HepG2 (cell line): ENCODE measurements around the gene PNPLA2. TPM values are rescaled to one million over a fixed set of nuclear protein-coding genes. Genes with fewer than 3 reads are reported as not detected.
A peak's percentile ranks its signal among the peaks of the same experiment; 100 is the strongest.

Experiments used
- ADNP ChIP-seq: sonication (generic); formaldehyde crosslinking; IDR thresholded peaks from 2 replicates; pipeline ENCODE4 v1.4.0; 2020; ENCODE audit warnings: missing genetic modification reagents
- CBX2 ChIP-seq, 2 experiments: fragments of 200-600 bp in 1 of 2; sonication (generic); formaldehyde crosslinking in 1 of 2; IDR thresholded peaks; 2 replicates each; pipeline versions ENCODE4 v1.7.0 to v1.8.1; 2018 to 2022; ENCODE audit warnings: low read depth in 2 of 2, low read length in 1 of 2, mild to moderate bottlenecking in 1 of 2, missing genetic modification reagents in 1 of 2
- CCAR2 ChIP-seq: fragments of 200-400 bp; formaldehyde crosslinking; optimal IDR thresholded peaks from 2 replicates; pipeline ENCODE3; 2018; ENCODE audit warnings: low read depth, mild to moderate bottlenecking, low read length, moderate library complexity
- CHCHD3 ChIP-seq: sonication (generic); formaldehyde crosslinking; IDR thresholded peaks from 2 replicates; pipeline ENCODE4 v1.8.0; 2022; ENCODE audit warnings: mild to moderate bottlenecking, missing genetic modification reagents, moderate library complexity
- FIP1L1 ChIP-seq: fragments of 200-400 bp; formaldehyde crosslinking; IDR thresholded peaks from 2 replicates; pipeline ENCODE4 v1.6.1; 2018; ENCODE audit warnings: low read depth, mild to moderate bottlenecking, low read length, moderate library complexity, borderline replicate concordance; ENCODE audit not compliant: insufficient read depth
- HNF4G ChIP-seq, 2 experiments: sonication (generic) in 1 of 2; formaldehyde crosslinking in 1 of 2; IDR thresholded peaks; 2 replicates each; pipeline versions ENCODE4 v1.4.0 to v1.6.1; 2011 to 2020; ENCODE audit warnings: borderline replicate concordance in 2 of 2, low read depth in 2 of 2, mild to moderate bottlenecking in 2 of 2, low read length in 1 of 2, missing genetic modification reagents in 1 of 2, moderate library complexity in 1 of 2
- NR3C1 ChIP-seq: sonication (generic); formaldehyde crosslinking; IDR thresholded peaks from 2 replicates; pipeline ENCODE4 v1.4.0; 2020; ENCODE audit warnings: missing genetic modification reagents
- POLR2G ChIP-seq: fragments of 200-400 bp; formaldehyde crosslinking; IDR thresholded peaks from 2 replicates; pipeline ENCODE4 v1.6.1; 2018; ENCODE audit warnings: mild to moderate bottlenecking, low read depth, low read length, moderate library complexity
- RXRA ChIP-seq: sonication (generic); formaldehyde crosslinking; IDR thresholded peaks from 2 replicates; pipeline ENCODE4 v1.5.1; 2020; ENCODE audit warnings: missing genetic modification reagents
- SAP130 ChIP-seq: IDR thresholded peaks from 2 replicates; pipeline ENCODE4 v1.6.1; 2016; ENCODE audit warnings: low read depth
- TARDBP ChIP-seq: sonication (generic); formaldehyde crosslinking; IDR thresholded peaks from 2 replicates; pipeline ENCODE4 v1.8.0; 2022; ENCODE audit warnings: mild to moderate bottlenecking, missing genetic modification reagents
- TFAP4 ChIP-seq: sonication (generic); IDR thresholded peaks from 2 replicates; pipeline ENCODE4 v1.6.1; 2016; ENCODE audit warnings: low read depth, borderline replicate concordance
- ZBTB33 ChIP-seq: sonication (generic); formaldehyde crosslinking; IDR thresholded peaks from 2 replicates; pipeline ENCODE4 v1.4.0; 2020; ENCODE audit warnings: missing genetic modification reagents
- ZKSCAN5 ChIP-seq: sonication (generic); formaldehyde crosslinking; IDR thresholded peaks from 2 replicates; pipeline ENCODE4 v1.5.1; 2020; ENCODE audit warnings: mild to moderate bottlenecking, missing genetic modification reagents
- ZNF101 ChIP-seq: sonication (generic); formaldehyde crosslinking; IDR thresholded peaks from 2 replicates; pipeline ENCODE4 v1.4.0; 2020; ENCODE audit warnings: mild to moderate bottlenecking, low read depth, missing genetic modification reagents, borderline replicate concordance
- ZNF121 ChIP-seq: sonication (generic); formaldehyde crosslinking; IDR thresholded peaks from 2 replicates; pipeline ENCODE4 v1.5.0; 2020; ENCODE audit warnings: mild to moderate bottlenecking, missing genetic modification reagents
- ZNF253 ChIP-seq: sonication (generic); formaldehyde crosslinking; IDR thresholded peaks from 2 replicates; pipeline ENCODE4 v1.8.0; 2022; ENCODE audit warnings: mild to moderate bottlenecking, missing genetic modification reagents, borderline replicate concordance
- ZNF30 ChIP-seq: sonication (generic); formaldehyde crosslinking; IDR thresholded peaks from 2 replicates; pipeline ENCODE4 v1.5.0; 2020; ENCODE audit warnings: mild to moderate bottlenecking, missing genetic modification reagents
- ZNF546 ChIP-seq: sonication (generic); formaldehyde crosslinking; conservative IDR thresholded peaks from 2 replicates; pipeline ENCODE4 v1.8.1; 2023; ENCODE audit warnings: mild to moderate bottlenecking, missing genetic modification reagents
- ZNF687 ChIP-seq: sonication (generic); formaldehyde crosslinking; IDR thresholded peaks from 2 replicates; pipeline ENCODE4 v1.5.1; 2020; ENCODE audit warnings: mild to moderate bottlenecking, missing genetic modification reagents, moderate library complexity
- polyA plus RNA-seq, 8 experiments: library from polyadenylated mRNA; depleted of rRNA in 3 of 8; stranded (reverse) in 7 of 8; unstranded in 1 of 8; fragments of >200 nt; fragmentation: Illumina TruSeq in 4 of 8; extraction: Trizol in 4 of 8; gene quantifications; 2 replicates each; pipeline versions ENCODE4 v1.2.1 to v1.2.3, GENCODE V29; 2011 to 2016; ENCODE audit warnings: low read depth in 4 of 8, missing spikeins in 1 of 8, mixed read lengths in 1 of 8; ENCODE audit not compliant: insufficient read depth in 1 of 8
- total RNA-seq, 5 experiments: library from RNA; depleted of rRNA; stranded (reverse); fragments of >200 nt; fragmentation: Illumina TruSeq; extraction: Trizol; gene quantifications; 2 replicates each; pipeline ENCODE4 v1.2.3, GENCODE V29; 2016; ENCODE audit warnings: low read depth in 1 of 5

PNPLA2 gene
- total and polyA plus RNA-seq, 2 of the 13 experiments (the other 11 are each of a cell fraction or from before 2014, with no cell fraction given) = 10.5 to 43.2 TPM

- TF ChIP-seq TFAP4 = peak; percentile 47; the same call in 1 of the 2 replicates
- 0 out of 2 replicates have a peak, but pooled peaks have one; percentile 34 for TF ChIP-seq ZNF546
- TF ChIP-seq ZBTB33 (CRISPR knock-in tag) = peak; percentile 22; the same call in 1 of the 2 replicates
- TF ChIP-seq CCAR2 = no peak
- TF ChIP-seq ZNF101 (CRISPR knock-in tag) = no peak
- no peak for TF ChIP-seq CBX2 (IDR thresholded peaks at IDR 0.05; ENCODE audit: low read depth, low read length)
- peak; percentile 50; the same call in 1 of the 2 replicates for TF ChIP-seq CBX2 (CRISPR knock-in tag; IDR thresholded peaks at IDR 0.05; ENCODE audit: low read depth)
- no peak for TF ChIP-seq NR3C1 (CRISPR knock-in tag)
- TF ChIP-seq HNF4G (IDR thresholded peaks at IDR 0.05; ENCODE audit: borderline replicate concordance, low read depth, low read length) = no peak
- TF ChIP-seq HNF4G (CRISPR knock-in tag; IDR thresholded peaks at IDR 0.05; ENCODE audit: borderline replicate concordance, low read depth) = no peak
- peak; percentile 63 for TF ChIP-seq POLR2G
- peak; percentile 96 for TF ChIP-seq ZNF687 (CRISPR knock-in tag)
- no peak for TF ChIP-seq ADNP (CRISPR knock-in tag)
- TF ChIP-seq ZNF253 (CRISPR knock-in tag) = 0 out of 2 replicates have a peak, but pooled peaks have one; percentile 23
- no peak for TF ChIP-seq FIP1L1
- peak; percentile 60; the same call in 1 of the 2 replicates for TF ChIP-seq ZNF121 (CRISPR knock-in tag)
- TF ChIP-seq RXRA = peak; percentile 93
- peak; percentile 96 for TF ChIP-seq SAP130 (CRISPR knock-in tag)
- TF ChIP-seq TARDBP (CRISPR knock-in tag) = peak; percentile 63; the same call in 1 of the 2 replicates
- TF ChIP-seq ZKSCAN5 (CRISPR knock-in tag) = no peak
- no peak for TF ChIP-seq ZNF30 (CRISPR knock-in tag)
- no peak for TF ChIP-seq CHCHD3 (CRISPR knock-in tag)
These were observed 25.3 kb downstream of the PNPLA2 start (continued) for GRCh38 chr11:843818-844692.
